Endometrial microvascular endothelial cells (primary cell): ENCODE results near the gene OR2V2. TPM values are rescaled to one million over a fixed set of nuclear protein-coding genes. Genes with fewer than 3 reads are reported as not detected.
"Not testable (repeated sequence)": the region's sequence is repeated elsewhere in the genome, so short reads cannot be mapped to it uniquely, and the experiment has no call there.

ENCODE experiments used
- in situ Hi-C: cut with HindIII; loops from 2 replicates; pipeline ENCODE4 v1.10.0; 2017; ENCODE audit warnings: low sequenced_read_pairs, low pct_unique_long_range_greater_than_20kb; ENCODE audit errors: inconsistent ontology term
- total RNA-seq: library from RNA; depleted of rRNA; stranded (reverse); fragments of >200 nt; gene quantifications from one replicate; pipeline ENCODE4 v1.2.3, GENCODE V29; 2015; ENCODE audit errors: inconsistent ontology term

Gene OR2V2
- total RNA-seq, 1 donor from 2014 or later: not detected

DNA sequence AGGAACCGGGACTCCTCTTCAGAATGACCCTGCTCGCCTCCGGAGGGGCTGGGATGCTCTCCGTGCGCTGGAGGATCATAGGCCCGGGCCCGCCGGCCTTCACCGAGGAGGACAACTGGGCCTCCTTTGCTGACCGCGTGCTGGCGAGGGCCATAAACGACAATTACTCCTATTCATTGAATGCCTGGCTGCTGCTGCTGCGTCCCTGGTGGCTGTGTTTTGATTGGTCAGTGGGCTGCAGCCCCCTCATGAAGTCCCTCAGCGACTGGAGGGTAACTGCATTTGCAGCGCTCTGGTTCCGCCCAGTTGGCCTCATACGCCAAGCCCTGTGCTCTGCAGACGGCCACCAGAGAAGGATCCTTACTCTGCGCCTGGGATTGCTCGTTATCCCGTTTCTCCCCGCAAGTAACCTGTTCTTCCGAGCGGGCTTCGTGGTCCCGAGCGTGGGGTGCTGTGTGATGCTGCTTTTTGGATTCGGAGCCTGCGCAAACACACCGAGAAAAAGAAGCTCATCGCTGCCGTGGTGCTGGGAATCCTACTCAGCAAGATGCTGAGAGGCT, 33.0 kb upstream of the OR2V2 start:
- in situ Hi-C loops: no loop called here

DNA sequence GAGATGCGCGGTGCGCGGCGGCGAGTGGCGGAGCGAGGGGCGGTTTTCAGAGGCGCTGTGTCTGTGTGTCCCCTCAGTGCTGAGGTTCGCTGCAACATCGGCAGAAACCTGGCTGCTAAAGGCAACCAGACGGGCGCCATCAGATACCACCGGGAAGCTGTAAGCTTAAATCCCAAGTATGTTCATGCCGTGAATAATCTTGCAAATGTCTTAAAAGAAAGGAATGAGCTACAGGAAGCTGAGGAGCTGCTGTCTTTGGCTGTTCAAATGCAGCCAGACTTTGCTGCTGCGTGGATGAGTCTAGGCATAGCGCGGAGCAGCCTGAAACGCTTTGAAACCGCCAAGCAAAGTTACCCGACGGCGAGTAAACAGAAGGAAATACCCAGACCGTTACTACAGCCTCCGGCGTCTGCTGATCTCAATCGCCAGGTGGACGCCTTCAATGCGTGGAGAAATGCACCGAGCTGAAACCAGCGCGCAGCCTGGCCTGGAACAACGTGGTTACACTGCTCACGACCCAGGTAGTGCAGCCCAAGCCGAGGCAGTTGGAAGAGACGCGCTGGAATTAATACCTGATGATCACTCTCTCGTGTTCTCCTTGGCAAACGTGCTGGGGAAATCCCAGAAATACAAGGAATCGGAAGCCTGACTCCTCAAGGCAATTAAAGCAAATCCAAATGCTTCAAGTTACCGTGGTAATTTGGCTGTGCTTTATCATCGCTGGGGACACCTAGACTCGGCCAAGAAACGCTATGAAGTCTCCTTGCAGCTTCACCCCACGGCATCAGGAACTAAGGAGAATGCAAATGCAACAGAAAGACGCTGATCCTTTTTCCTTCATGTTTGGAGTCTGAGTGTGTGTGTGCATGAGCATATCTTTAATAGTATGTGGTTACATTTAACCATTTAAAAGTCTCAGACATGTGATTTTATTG, 32.3 kb upstream of the OR2V2 start:
- in situ Hi-C loops: no loop called here

DNA sequence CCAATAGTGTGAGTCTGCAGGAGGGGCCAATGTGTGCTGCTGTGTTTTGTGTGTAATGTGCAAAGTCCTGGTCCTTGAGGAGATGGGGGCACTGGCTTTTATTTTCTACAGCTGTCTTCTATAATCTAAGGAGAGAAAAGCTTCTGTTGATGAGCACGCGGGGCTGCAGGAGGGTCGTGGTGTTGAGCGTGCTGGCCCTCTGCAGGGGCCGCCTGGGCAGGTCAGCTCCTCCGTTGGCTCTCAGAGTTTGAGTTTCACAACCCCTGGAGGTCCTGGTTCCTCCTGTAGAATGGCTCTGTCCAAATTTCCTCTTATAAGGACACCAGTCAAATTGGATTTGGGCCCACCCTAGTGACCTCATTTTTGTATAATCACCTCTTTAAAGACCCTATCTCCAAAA, 29.0 kb upstream of the OR2V2 start:
- in situ Hi-C loops: no loop called here

DNA sequence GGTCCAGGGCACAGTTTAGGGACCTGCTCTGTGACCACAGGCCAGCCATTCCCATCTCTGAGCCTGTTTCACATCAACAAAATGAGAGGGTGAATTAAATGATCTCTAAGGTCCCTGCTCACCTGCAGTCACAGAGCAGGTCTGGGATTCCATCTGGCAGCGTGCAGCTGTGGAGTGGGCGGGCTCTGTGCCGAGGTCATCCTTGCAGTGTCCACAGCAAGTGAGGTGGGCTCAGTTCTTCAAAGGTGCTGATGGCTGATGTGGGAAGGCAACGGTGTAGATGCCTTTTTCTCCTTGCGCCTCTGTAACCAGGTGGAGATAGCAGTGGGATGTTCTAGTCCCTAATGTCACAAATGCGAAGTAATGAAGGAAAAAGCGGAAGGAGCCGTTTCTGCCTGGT, 28.3 kb upstream of the OR2V2 start:
- in situ Hi-C loops: no loop called here

DNA sequence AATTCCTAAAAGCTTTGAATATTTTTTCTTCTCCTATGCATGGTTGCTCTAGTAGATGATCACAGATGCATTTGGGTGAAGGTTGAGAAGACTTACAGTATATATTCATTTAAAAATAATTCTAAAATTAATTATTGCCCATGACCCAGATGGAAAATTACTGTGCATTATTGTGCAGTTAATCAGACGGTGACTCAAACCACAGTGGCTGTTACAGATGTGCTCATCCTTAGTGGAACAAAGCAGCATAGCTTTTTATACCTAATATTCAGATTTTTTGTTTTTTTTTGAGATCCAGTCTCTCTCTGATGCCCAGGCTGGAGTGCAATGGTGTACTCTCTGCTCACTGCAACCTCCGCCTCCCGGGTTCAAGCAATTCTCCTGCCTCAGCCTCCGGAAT, 27.1 kb upstream of the OR2V2 start:
- in situ Hi-C loops: no loop called here

DNA sequence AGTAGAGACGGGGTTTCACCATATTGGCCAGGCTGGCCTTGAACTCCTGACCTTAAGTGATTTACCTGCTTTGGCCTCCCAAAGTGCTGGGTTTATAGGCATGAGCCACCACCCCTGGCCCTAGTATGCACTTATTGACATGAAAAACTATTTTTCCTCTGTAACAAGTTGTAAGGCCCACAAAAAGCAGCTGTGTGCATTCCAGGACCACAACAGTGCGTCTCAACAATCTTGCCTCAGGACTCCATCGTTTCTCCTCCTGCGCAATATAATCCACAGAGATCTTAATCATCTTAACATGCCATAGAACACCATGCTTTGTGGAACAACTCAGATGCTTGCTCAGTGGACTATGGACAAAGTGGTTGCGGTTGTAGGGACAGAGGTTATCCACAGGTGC, 26.6 kb upstream of the OR2V2 start:
- in situ Hi-C loops: no loop called here

DNA sequence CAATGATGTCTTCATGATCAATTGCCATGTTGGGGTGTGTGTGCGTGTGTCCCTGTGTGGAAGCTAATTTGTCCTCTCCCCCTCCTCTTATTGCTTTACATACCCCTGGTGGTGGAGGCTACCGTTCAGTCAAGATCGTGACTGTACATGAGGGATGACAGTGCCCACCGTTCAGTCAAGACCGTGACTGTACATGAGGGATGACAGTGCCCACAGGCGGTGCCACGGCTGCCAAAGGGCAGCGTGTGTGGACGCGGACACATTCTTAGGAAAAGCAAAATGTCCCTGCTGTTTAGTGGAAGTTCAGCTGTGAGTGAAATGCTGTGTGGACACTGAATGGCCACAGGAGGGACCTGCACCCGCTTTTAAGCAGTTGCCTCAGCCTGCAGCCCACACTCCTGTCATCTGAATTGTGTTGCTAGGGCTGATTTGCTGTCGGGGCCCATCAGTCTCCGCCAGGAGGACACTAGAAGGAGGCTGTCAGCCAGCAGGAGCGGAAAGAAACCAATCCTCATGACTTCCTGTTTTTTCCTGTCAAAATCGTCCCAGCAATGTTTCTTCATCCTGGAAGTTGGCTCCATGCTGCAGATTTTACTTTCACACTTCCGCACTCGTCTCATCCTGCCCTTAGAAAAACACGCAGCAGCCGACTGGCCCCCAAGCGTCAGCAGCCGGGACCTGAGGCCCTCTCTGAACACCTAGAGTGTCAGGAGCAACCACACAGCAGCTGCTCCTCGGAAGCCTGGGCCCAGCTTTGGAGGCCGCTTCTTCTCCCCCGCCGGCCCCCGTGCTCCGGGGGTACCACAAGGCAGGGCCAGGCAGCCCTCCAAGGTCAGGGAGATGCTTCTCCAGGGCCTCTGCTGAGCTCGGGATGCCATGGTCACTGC, 25.5 kb upstream of the OR2V2 start:
- in situ Hi-C loops: no loop called here

DNA sequence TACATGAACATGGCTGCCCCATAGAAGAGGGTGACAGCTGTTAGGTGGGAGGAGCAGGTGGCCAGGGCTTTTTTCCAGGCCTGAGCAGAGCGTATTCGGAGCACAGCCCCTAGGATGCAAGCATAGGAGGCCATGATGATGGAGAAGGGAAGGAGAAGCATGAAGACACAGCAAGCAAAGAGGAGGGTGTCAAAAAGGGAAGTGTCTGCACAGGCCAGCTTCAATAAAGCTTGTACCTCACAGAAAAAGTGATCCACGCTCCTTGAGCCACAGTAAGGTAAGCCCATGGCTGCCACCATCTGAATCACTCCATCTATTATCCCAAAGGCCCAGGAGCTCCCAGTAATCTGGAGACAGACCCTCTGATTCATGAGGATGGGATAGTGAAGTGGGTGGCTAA, 22.9 kb upstream of the OR2V2 start:
- in situ Hi-C loops: no loop called here

DNA sequence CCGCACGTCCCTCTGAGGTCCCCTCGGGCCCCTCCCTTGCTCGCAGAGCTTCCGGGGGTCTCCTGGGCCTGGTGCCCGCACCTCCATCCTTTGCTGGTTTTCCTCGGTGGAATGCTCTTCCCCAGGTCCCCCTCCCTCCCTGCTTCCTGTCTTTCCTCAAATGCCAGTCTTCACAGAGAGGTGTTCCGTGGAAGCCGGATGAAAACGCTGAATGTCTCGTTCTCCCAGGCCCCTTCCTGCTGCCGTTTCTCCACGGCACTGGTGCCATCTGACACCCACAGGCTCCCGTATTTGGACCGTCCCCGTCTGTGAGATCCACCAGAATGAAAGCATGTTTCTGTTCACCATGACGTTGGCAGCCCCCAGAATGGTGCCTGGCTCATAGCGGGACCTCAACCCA, 20.5 kb upstream of the OR2V2 start:
- in situ Hi-C loops: no loop called here

DNA sequence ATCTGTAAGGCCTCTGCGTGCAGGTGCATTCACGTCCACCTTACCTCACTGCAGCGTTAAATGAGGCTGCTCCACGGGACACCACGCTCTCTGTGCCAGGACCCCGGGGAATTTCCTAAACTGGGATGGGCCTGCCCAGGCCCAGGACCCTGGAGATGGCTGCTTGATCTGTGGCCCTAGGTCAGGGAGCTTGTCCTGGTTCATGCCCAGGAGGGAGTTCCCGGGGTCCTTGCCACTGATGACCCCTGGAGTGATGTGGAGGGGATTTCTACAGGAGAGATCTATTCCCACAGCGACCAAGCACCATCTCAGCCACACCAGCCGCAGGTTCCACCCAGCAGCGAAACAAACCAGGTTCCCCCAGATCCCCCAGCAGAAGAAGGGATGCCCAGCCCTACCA, 19.9 kb upstream of the OR2V2 start:
- in situ Hi-C loops: no loop called here

DNA sequence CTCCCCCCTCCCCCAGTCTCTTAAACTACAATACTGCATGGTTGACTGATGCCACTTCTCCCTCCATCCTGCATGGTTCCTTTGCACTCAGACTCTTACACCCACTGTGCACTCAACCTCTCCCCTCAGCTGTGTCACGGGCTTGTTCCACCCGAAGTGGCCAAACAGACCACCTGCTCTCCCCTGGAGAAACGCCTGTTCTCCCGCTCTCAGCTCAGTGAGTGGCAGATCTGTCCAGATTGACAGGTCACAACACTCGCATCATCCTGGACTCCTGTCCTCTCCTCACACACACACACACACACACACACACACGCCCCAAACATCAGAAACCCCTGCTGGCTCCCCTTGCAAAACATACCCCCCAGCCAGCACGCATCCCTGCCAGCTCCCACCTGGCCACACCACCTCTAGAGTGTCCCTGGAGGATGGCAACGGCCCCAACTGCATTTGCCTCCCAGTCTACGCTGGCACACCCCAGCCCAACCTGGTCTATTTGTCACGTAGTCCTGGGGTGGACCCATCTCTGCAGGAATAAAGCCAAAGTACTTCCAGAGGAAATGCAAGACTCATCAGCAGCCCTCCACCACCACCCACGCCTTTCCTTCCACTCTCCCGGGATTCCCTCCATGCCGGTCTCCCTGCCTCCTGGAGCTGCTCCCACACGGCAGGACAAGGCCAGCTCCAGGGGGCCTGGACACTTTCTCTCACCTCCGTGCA, 19.3 kb upstream of the OR2V2 start:
- in situ Hi-C loops: no loop called here

DNA sequence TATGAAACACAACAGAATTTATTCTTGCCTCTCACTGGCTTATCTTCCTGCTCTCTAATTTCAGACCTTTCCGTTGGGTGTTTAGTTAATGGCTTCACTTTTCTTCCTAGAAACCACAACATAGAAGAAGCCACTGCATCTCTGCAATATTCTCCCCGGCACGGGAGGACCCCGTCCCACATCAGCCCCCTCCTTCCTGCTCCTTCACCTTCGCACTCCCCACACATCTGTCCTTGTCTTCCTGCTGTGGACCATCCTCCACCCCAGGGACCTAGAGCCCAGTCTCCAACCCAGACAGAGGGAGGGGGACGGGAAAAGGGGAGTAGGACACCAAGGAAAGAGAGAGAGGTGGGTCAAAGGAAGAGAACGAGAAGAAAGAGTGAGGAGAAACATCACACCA, 17.8 kb upstream of the OR2V2 start:
- in situ Hi-C loops: no loop called here

DNA sequence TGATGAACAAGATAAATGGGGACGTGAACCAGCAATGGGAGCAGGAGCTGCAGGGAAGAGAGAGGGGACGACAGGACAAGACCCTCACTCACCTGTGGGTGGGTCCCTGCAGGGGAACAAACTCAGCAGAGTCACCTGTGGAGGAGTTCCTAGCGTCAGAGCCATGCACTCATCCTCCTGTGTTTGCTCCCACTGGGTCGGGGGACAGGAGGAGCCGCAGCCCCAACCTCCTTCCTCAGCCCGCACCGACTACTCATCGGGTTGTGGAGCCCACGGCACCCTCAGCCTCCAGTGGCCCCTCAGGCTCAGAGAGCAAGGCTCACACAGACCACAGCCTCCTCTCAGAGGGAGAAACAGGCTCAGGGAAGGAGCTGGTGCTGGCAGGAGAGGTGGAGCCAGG, 17.3 kb upstream of the OR2V2 start:
- in situ Hi-C loops: not testable (repeated sequence)

DNA sequence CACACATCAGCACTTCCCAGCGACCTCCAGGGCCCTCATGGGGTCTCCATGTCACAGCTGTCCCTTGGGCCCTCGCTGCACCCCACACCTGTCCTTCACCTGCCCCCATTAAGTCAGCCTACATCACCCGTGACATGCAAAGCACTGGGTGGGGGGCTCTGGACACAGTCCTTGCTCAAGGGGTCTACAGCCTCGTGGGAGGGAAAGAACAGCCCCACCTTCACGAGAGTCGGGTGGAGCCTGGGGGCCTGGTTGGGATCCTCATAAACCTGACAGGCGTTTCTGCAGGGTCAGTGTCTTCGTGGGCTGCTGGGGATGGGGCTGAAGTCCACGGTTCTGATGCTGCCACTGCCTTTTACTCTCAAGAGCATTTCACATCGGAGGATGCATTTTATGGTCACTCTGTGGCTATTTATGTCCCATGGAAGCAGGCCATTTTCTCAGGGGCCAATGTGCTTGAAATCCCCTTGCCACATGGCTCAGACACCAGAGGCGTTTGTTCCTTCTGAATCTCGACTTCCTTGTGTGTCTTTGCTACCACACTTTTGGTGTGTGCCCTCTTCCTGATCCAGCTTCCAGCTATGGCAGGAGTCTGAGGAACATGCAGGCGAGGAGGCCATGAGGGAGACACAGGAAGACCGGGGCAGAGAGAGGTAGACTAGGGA, 16.4 kb upstream of the OR2V2 start, which contains the start of gene OR2V1:
TSS of gene OR2V1 (minus strand) at position 338 of the 665 bp plus-strand sequence. CDS start 5,865 bp downstream, outside the sequence.
- in situ Hi-C loops: no loop called here

DNA sequence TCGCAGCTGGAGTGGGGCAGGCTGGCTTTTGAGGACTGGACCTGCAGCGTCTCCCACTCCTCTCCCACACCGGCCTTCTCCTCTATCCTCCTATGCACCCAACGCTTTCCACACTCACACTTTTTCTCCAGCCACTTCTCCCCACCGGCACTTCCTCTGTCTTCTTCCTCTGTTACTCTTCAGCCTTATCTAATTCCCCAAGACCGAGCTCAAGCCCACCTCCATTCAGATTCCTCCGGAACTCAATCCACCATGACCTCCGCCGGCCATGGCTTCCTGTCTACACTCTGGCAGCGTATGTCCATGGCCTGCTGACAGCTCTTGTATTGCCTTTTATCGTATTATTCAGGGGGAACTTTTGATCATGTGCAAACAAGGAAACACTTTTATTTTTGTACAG, 15.9 kb upstream of the OR2V2 start:
- in situ Hi-C loops: no loop called here

DNA sequence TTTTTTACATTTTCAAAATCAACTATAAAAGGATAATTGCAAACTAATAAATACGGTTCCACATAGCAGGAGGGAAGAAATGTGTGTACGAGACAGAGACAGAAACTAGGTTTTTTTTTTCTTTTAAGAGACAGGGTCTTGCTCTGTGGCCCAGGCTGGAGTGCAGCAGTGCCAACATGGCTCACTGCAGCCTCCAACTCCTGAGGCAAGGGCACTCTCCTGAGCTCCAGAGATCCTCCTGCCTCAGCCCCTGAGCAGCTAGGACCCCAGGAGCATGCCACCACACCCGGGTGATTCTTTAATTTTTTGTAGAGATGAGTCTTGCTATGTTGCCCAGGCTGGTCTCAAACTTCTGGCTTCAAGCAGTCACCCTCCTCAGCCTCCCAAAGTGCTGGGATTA, 14.3 kb upstream of the OR2V2 start:
- in situ Hi-C loops: no loop called here

DNA sequence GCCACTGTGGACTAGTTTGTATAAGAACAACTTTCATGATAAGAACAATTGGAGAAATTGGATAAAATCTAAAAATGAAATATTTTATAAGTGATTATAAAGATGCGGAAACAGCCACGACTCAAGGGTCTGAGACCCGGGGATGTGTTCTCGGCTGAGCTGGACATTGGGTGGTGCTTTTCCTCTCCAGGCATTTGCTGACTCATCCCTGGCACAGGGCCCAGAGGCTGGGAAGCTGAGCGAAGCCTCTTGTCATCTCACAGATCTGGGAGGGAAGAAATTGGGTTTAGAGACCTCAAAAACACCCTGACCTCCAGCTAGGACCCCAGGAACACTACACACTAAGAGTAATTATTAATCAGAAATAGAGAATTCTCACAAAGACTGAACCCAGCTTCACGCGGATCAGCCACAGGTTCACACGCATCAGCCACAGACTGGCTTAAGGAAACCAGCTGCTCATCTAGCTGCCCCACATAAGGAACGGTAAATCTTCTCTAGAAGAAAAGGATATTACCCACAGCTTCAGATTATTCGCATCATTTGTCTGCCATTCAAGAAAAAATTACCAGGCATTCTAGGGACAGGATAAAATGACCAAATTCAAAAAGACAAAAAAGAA, 13.7 kb upstream of the OR2V2 start:
- in situ Hi-C loops: no loop called here

DNA sequence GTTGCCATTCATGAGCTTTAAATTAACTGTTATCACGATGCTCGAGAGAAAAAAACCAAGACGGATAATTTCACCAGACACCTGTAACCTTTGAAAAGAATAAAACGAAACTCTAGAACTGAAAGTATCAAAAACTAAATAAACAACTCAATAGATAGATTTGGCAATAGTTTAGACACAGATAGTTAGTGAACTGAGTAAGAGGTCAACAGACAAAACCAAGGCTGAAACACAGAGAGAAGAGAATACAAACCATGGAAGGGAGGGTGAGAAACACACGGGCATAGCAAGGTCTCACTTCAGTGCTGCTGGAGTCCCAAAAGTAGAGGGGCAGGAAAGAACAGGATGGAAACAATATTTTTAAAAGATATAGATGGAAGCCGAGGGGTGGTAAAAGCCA, 13.1 kb upstream of the OR2V2 start:
- in situ Hi-C loops: no loop called here
